Dedifferentiated amniotic fluid mesenchymal stem cell (primary cell): ENCODE measurements around the gene ARRDC5.
A peak's percentile ranks its signal among the peaks of the same experiment; 100 is the strongest.
"Not testable (repeated sequence)": the region's sequence is repeated elsewhere in the genome, so short reads cannot be mapped to it uniquely, and the experiment has no call there.

Experiments used
- DNase-seq: peaks from one replicate; pipeline ENCODE4 v3.0.0-alpha.2; 2016; ENCODE audit errors: extremely low spot score

Gene ARRDC5

DNA sequence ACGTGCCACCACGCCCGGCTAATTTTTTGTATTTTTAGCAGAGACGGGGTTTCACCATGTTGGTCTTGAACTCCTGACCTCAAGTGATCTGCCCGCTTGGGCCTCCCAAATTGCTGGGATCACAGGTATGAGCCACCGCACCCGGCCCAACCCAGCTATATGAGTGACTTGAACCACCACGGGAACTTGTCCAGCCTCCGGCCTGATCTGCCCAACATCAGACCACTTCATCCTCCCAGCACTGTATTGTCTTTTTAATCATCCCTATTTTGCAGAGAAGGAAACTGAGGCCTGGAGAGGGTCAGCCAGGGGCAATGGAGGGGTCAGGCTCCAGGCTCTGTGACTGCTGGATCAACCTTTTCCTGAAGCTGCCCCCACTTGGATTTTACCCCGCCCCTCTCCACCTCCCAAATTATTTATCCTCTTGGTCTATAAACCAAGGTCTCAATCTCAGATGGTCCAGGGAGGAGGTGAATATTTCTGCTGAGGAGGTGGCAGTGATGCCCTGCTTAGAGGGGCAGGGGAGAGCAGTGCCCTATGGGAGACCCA lies 34.3 kb downstream of the ARRDC5 start:
- no peak for DNase-seq

DNA sequence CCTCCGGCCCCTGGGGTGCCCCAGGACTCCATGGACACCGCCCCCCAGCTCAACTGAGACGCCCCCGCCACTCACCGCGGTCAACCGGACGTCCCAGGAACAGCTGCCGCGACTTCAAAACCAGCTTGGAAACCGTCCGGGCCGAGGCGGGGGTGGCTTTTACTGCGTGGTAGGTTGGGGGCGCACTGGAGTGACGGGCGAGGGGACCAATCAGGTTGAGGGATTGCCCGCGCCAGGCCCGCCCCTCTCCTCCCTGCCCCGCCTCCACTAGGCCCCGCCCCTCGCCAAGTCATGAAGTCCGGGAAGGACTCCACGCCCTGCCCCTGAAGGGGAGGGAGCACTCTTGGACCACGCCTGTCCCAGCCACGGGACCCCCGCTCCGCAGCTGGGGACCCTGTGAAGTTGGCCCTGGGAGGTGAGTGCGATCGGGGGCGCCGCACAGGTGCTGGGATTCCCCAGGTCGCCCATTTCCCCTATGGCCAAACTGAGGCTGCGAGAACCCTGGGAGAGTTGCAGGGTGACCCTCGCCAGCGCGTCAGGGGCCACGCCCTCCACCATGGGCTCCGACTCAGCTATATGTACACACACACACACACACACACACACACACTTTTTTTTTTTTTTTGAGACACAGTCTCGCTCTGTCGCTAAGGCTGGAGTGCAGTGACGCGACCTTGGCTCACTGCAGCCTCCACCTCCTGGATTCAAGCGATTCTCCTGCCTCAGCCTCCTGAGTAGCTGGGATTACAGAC lies 35.0 kb downstream of the ARRDC5 start, which contains the start of gene PLIN3:
PLIN3 (minus strand) TSS at position 134 of the 752 bp plus-strand sequence. CDS start 6,273 bp downstream, outside the sequence.
- DNase-seq, result peak; percentile 94

DNA sequence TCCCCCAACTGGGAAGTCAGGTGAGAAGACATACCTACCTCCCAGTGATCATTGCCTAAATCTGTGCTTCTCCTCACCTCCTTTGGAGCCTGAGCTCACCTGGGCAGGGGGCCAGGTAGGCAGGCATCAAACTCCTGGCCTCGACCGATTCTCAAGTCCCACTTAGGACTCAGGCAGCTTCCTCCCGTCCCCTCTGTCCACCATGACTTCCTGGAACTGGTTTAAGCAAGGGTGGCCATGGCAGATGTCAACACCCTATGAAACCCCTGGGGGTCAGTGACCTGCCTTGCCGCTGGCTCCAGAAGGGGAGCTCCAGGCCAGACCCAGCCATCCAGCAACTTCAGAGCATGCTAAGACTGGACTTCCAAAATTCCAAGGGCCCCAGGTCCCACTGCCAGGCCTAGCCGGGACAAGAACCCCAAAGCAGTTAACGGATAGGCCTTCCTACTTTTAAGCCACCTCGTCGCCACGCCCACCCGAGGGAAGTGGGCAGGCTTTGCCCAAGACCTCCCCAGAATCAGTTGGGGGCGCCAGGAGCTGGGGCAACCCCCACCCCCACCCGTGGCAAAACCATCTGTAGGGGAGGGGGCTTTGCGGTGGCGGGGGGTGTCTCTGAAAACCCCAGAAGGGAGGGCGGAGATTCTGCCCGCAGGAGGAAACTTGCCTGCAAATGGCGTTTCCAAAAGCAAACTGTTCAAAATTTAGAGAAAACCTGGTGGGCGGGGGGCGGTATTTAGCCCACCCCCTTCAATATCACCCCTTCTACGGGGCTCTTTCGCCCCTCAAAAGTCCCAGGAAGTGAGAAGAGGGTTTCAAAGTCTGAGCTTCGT lies 35.9 kb downstream of the ARRDC5 start:
- no peak for DNase-seq

DNA sequence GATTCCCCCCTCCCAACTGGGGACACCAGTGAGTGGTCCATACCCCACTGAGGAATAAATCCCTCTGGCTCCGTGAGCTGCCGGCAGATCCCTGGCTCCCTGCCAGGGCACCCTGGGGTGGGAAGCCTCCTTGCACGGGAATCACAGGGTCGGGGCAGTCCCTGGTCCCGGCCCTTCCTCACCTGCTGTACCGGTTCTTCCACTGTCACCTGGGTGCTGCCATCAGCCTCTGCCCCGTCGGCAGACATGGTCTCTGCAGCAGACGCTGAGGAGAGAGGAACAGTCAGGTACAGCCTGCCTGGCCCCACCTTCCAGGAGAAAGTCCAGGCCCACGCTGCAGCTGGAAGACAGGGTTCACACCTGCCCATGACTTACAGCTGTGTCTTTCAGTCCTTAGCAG lies 41.5 kb downstream of the ARRDC5 start:
- DNase-seq, result no peak

DNA sequence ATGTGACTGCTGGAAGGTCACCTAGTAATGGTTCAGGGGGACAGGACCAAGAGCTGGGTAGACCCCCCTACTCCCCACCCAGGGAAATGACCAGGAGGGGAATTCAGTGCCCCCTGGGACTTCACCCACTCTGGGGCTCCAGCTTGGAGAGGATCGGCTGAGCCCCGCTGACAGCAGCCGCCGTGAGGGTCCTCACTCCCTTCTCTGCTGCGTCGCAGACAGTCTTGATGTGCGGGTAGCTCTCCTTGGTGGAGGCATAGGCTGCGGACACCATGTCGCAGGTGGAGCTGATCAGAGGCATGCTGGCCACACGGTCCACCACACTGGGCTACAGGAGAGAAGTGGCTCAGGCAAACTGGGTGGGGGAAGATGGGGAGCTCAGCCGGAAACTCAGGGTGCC lies 43.0 kb downstream of the ARRDC5 start:
- DNase-seq, result no peak

DNA sequence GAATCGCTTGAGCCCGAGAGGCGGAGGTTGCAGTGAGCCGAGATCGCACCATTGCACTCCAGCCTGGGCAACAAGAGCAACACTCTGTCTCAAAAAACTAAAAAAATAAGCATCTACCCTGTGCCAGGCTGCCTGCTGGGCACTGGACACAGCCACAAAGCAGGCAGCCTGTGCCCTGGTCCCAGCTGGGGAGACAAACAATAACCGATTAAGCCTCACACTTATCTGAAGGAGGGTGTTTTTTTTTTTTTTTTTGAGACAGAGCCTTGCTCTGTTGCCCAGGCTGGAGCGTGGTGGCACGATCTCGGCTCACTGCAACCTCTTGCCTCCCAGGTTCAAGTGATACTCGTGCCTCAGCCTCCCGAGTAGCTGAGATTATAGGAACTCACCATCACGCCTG lies 46.2 kb downstream of the ARRDC5 start:
- not testable (repeated sequence) for DNase-seq

DNA sequence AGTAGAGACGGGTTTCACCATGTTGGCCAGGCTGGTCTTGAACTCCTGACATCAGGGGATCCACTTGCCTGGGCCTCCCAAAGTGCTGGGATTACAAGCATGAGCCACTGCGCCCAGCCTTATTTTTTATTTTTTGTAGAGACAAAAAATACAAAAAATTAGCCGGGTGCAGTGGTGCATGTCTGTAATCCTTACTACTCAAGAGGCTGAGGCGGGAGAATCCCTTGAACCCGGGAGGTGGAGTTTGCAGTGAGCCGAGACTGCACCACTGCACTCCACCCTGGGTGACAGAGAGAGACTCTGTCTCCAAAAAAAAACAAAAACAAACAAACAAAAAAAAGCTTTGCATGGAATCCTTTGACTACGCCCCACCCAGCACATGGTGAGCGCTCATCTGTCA lies 49.2 kb downstream of the ARRDC5 start:
- DNase-seq, result not testable (repeated sequence)

DNA sequence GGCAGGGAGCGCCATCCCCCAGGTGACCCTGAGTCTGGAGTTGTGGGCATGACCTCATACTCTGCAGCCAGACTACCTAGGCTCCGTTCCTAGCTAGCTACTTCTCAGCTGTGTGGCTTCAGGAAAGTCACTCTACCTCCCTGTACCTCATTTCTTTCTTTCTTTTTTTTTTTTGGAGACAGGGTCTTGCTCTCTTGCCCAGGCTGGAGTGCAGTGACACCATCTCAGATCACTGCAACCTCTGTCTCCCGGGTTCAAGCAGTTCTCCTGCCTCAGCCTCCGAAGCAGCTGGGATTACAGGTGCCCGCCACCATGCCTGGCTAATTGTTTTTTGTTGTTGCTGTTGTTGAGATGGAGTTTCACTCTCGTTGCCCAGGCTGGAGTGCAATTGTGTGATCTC lies 50.2 kb downstream of the ARRDC5 start:
- no peak for DNase-seq

DNA sequence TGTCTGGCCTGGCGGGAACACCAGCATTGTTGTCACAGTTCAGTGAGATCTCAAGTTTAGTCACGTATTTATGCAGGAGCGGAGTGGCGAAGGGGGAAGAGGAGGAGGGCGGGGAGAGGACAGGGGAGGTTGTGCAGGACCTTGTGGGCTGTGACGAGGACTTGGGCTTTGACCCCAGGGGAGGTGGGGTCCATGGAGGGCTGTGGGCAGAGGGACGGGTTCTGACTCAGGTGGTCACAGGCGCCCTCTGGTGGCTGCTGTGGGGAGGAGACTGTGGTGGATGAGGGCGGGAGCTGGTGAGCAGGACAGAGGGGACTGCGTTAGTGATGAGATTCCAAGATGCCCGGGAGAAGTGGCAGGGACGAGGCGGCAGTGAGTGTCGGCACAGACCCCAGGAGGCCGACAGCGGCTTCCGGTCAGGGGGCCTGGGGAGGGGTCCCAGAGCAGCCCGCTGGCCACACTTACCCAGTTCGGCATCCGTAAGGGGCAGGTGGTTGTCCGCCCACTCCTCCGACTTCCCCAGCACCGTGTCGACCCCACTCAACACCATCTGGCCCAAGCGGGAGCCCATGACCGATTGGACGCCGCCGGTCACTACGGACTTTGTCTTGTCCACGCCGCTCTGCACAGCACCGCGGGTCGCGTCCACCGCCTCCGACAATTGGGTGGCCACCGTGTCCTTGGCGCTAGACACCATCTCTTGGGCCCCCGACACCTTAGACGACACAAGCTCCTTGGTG lies 51.0 kb downstream of the ARRDC5 start:
- DNase-seq, result no peak

DNA sequence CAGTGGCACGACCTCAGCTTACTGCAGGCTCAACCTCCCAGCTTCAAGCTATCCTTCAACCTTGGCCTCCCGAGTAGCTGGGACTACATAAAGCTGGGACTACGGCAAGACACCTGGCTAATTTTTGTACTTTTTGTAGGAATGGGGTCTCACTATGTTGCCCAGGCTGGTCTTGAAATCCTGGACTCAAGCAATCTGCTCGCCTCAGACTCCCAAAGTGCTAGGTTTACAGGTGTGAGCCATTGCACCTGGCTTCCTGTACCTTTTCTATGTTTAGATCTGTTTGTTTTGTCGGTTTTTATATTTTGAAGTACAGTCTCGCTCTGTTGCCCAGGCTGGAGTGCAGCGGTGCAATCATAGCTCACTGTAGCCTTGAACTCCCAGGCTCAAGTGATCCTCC lies 53.7 kb downstream of the ARRDC5 start:
- DNase-seq, result no peak

DNA sequence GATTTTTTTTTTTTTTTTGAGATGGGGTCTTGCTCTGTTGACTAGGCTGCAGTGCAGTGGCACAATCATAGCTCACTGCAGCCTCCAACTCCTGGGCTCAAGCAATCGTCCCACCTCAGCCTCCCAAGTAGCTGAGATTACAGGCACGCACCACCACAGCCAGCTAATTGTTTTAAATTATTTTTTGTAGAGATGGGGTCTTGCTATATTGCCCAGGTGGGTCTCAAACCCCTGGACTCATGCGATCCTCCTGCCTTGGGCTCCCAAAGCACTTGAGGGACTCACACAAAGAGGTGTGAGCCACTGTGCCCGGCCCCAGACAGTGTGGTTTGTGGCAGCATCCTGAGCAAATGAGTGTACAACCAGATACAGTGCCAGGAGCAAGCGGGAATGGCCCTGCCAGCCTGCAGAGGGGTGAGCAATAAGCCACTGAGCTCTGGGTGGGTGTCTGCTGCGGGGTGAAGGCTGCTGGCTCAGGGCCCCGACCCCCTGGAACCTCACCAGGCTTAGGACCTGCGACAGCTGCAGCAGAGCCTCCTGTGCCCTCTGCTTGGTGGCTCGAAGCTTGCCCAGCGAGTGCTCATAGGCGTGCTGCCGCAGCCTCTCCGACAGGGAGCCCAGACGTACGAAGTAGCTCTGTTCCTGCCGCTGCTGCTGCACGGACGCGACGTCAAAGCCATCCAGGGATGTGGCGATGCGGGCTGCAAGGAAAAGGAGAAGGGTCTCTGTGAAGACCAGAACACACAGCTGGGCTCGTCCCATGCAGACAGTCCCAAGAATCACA lies 55.3 kb downstream of the ARRDC5 start:
- no peak for DNase-seq

DNA sequence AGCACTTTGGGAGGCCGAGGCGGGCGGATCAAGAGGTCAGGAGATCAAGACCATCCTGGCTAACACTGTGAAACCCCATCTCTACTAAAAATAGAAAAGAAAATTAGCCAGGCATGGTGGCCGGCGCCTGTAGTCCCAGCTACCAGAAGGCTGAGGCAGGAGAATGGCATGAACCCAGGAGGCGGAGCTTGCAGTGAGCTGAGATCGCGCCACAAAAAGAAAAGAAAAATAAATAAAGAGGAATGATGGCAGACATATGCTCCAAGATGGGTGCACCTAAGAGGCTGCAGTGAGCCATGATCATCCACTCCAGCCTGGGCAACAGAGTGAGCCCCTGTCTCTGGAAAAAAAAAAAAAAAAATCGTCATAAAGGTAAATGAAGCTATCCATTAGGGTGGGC lies 56.7 kb downstream of the ARRDC5 start:
- DNase-seq, result not testable (repeated sequence)

DNA sequence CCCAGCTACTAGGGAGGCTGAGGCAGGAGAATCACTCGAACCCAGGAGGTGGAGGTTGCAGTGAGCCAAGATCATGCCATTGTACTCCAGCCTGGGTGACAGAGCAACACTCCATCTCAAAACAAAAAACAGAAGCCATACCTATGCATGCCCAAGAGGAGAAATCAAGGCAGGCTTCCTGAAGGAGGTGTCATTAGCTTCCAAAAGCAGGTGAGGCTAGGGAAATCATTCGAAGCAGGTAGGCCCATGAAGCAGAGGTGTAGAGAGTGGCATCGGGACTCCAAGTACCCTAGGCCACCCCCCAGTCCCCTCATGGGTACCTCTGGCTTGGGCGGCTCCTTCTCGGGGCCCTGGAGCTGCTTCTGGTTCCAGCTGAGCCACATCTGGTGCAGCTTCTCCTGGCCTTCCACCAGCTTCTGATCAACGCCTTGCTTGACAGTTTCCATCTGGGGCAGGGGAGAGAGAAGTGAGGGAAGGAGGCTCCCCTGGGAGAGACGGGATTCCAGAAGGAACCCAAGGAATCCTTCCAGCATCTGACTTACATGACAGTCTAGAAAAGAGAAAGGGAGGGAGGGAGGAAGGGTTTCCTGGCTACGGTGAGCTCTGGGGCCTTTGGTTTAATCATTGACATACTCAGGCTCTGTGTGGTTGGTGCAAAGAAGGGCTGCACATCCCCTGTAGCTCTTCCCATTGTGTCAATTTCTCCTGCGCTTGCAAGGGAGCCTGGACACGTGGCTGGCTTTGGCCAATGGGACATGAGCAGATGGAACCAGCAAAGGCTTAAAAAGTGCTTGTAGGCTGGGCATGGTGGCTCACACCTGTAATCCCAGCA lies 58.1 kb downstream of the ARRDC5 start:
- DNase-seq, result no peak

DNA sequence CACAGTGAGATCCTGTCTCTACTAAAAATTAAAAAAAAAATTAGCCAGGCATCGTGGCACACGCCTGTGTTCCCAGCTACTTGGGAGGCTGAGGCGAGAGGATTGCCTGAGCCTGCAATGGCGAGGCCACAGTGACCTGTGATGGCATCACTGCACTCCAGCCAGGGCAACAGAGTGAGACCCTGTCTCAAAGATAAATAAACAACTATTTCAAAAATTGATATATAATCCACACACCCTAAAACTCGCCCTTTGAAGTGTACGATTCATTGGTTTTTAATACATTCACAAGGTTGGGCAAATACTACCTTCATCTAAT lies 59.1 kb downstream of the ARRDC5 start:
- no peak for DNase-seq
